Measurements from ENCODE around the gene CCDC34. TPM values are rescaled to one million over a fixed set of nuclear protein-coding genes. Genes with fewer than 3 reads are reported as not detected.

CCDC34 gene
- total and polyA plus RNA-seq, 2 of the 8 experiments (the other 6 are each of a cell fraction or from before 2014, with no cell fraction given), result 7.7 to 24.3 TPM

GRCh38 chr11:27412192-27412691 is 49.2 kb upstream of the CCDC34 start:
- Histone ChIP-seq H3K56ac (replicated peaks; ENCODE audit: insufficient read length, low read depth, low read length) (no peak overlapping the region), H3K18ac (ENCODE audit: extremely low read depth, low read length) (no peak overlapping the region), H3K79me1 (ENCODE audit: low read depth, low read length) (peaks cover 3% of the 10 kb centered on the region; the same call in 1 of the 2 replicates), H3K4me3 (ENCODE audit: extremely low read depth in 1 of 4, insufficient read depth in 2 of 4, low read depth in 3 of 4, low read length in 4 of 4) (no peak overlapping the region), H3K27ac (ENCODE audit: low read depth, low read length) (no peak overlapping the region), H3K27me3 (replicated peaks in 1 of 4; ENCODE audit: control insufficient read depth in 3 of 4, extremely low read depth in 1 of 4, insufficient read depth in 3 of 4, low read length in 3 of 4) (no peaks in the 10 kb centered on the region), H3K4me1 (replicated peaks in 1 of 4; ENCODE audit: control insufficient read depth in 3 of 4, insufficient read depth in 4 of 4, low read length in 3 of 4) (peaks cover 0 to 7% (median 2%) of the 10 kb centered on the region in 4 experiments; a peak in 2 of 7 replicates), H4K5ac (ENCODE audit: insufficient read length, low read depth, low read length) (no peak overlapping the region), H3K23me2 (ENCODE audit: low read depth, low read length) (no peaks in the 10 kb centered on the region), H2AFZ (ENCODE audit: low read length) (no peak overlapping the region), H3K14ac (ENCODE audit: insufficient read length) (no peak overlapping the region), H3K79me2 (ENCODE audit: control insufficient read depth in 1 of 2, insufficient read depth in 2 of 2, low read length in 2 of 2) (peaks cover 0 to 70% of the 10 kb centered on the region in 2 experiments; a peak in 3 of 4 replicates), H2AK5ac (ENCODE audit: low read depth, low read length) (no peak overlapping the region), H2BK20ac (ENCODE audit: low read length) (no peak overlapping the region), H4K20me1 (replicated peaks in 1 of 2; ENCODE audit: control insufficient read depth in 1 of 2, insufficient read depth in 2 of 2, low read length in 2 of 2) (peaks cover 5 to 7% of the 10 kb centered on the region in 2 experiments), H3K9me3 (ENCODE audit: insufficient read depth in 2 of 2, low read depth in 1 of 2, low read length in 1 of 2) (no peaks in the 10 kb centered on the region), H3K36me3 (ENCODE audit: control insufficient read depth in 2 of 4, insufficient read depth in 4 of 4, low read length in 3 of 4) (peaks cover 0 to 38% (median 1%) of the 10 kb centered on the region in 4 experiments; a peak in 2 of 8 replicates), H3K9ac (replicated peaks in 1 of 4; ENCODE audit: extremely low read depth in 1 of 4, low read depth in 3 of 4, low read length in 3 of 4) (no peak overlapping the region), H3K23ac (ENCODE audit: insufficient read length) (no peak overlapping the region), H3K4ac (replicated peaks; ENCODE audit: insufficient read length, low read depth, low read length) (no peak overlapping the region), H4K8ac (ENCODE audit: extremely low read depth, insufficient read depth, low read length) (no peak overlapping the region), H2BK15ac (ENCODE audit: low read length) (no peak overlapping the region), H2BK120ac (replicated peaks; ENCODE audit: low read depth, low read length) (no peak overlapping the region), H2BK5ac (ENCODE audit: low read depth, low read length) (no peak overlapping the region), H4K91ac (replicated peaks; ENCODE audit: insufficient read length, low read length) (no peak overlapping the region), H2BK12ac (ENCODE audit: low read depth, low read length) (no peak overlapping the region), H3K4me2 (ENCODE audit: insufficient read depth in 1 of 2, low read depth in 2 of 2, low read length in 2 of 2) (no peak overlapping the region)
- CTCF ChIA-PET (ENCODE audit: partially characterized antibody), result interaction anchor here (1.2 to 1.3 kb wide), 3 partner anchors 10 to 74 kb away, joined by 3 to 4 read pairs (median 3); no protein-coding TSS in a partner anchor
- FAIRE-seq (no peak), DNase-seq (ENCODE audit: low read depth in 1 of 2, low spot score in 2 of 2) (no peak)
- TF ChIP-seq BCL11A (IDR thresholded peaks at IDR 0.05; ENCODE audit: low read depth in 2 of 2, low read length in 2 of 2) (no peak), BACH1 (IDR thresholded peaks at IDR 0.05; ENCODE audit: low read length) (no peak), CTBP2 (IDR thresholded peaks at IDR 0.05; ENCODE audit: borderline replicate concordance, insufficient read depth, insufficient read length, low read length) (no peak), TBP (IDR thresholded peaks at IDR 0.05; ENCODE audit: low read depth, low read length) (no peak), SIN3A (conservative IDR thresholded peaks at IDR 0.05 in 1 of 2, IDR thresholded peaks at IDR 0.05 in 1 of 2; ENCODE audit: low read depth in 1 of 2, low read length in 2 of 2) (no peak), SAP30 (IDR thresholded peaks at IDR 0.05; ENCODE audit: insufficient read depth, insufficient replicate concordance, low read length) (no peak), EP300 (IDR thresholded peaks at IDR 0.05; ENCODE audit: borderline replicate concordance in 1 of 2, low read depth in 2 of 2, low read length in 2 of 2) (no peak), ZNF274 (IDR thresholded peaks at IDR 0.05; ENCODE audit: borderline replicate concordance, extremely low read depth, low read length) (no peak), NANOG (IDR thresholded peaks at IDR 0.05; ENCODE audit: insufficient read depth, low read depth, low read length, poor library complexity, severe bottlenecking) (no peak), GTF2F1 (IDR thresholded peaks at IDR 0.05; ENCODE audit: borderline replicate concordance, low read depth, low read length) (no peak)
- TF ChIP-seq, protein P1, sequence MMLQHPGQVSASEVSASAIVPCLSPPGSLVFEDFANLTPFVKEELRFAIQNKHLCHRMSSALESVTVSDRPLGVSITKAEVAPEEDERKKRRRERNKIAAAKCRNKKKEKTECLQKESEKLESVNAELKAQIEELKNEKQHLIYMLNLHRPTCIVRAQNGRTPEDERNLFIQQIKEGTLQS (IDR thresholded peaks at IDR 0.05; ENCODE audit: insufficient read depth, low read depth, low read length), result no peak
- POLR2A ChIA-PET (ENCODE audit: partially characterized antibody), result interaction anchor here (1.2 to 1.4 kb wide), 2 partner anchors 12 to 18 kb away, joined by 3 read pairs; no protein-coding TSS in a partner anchor

All from H1 (cell line).